Skeletal muscle tissue (tissue), 4 donors: ENCODE results near the gene TCHP. TPM values are rescaled to one million over a fixed set of nuclear protein-coding genes. Genes with fewer than 3 reads are reported as not detected.
"Not testable (repeated sequence)": the region's sequence is repeated elsewhere in the genome, so short reads cannot be mapped to it uniquely, and the experiment has no call there.

Experiments
- H3K27ac ChIP-seq: one replicate; pipeline ENCODE4 v1.7.0; 2013; ENCODE audit warnings: mild to moderate bottlenecking, low read depth, low read length, inconsistent platforms
- H3K27me3 ChIP-seq, 3 donors: one replicate each; pipeline ENCODE4 v1.7.0; 2013; ENCODE audit warnings: low read length in 3 of 3; ENCODE audit not compliant: control insufficient read depth in 3 of 3, insufficient read depth in 3 of 3
- H3K36me3 ChIP-seq, 3 donors: one replicate each; pipeline ENCODE4 v1.7.0; 2013; ENCODE audit warnings: low read length in 3 of 3; ENCODE audit not compliant: control insufficient read depth in 3 of 3, insufficient read depth in 3 of 3
- H3K4me1 ChIP-seq, 3 donors: one replicate each; pipeline ENCODE4 v1.7.0; 2013; ENCODE audit warnings: low read length in 3 of 3, mild to moderate bottlenecking in 3 of 3; ENCODE audit not compliant: control insufficient read depth in 3 of 3, insufficient read depth in 3 of 3
- H3K4me3 ChIP-seq, 3 donors: one replicate each; pipeline ENCODE4 v1.7.0; 2013; ENCODE audit warnings: low read length in 3 of 3
- H3K9ac ChIP-seq, 3 donors: one replicate each; pipeline ENCODE4 v1.7.0; 2013; ENCODE audit warnings: low read length in 3 of 3, mild to moderate bottlenecking in 3 of 3, moderate library complexity in 2 of 3, low read depth in 1 of 3
- H3K9me3 ChIP-seq, 3 donors: one replicate each; pipeline ENCODE4 v1.7.0; 2013; ENCODE audit warnings: low read length in 3 of 3; ENCODE audit not compliant: control insufficient read depth in 3 of 3
- total RNA-seq: library from RNA; depleted of rRNA; stranded (reverse); fragments of >200 nt; gene quantifications from one replicate; pipeline ENCODE4 v1.2.3, GENCODE V29; 2014
- donor health status: Osteomylitis.

TCHP gene
- total RNA-seq, result 3.7 TPM

GRCh38 chr12:109899783-109900751 lies at the start of gene TCHP:
Gene TCHP (plus strand): TSS chr12:109900274. CDS start chr12:109903027, 2,753 bp downstream.
- peak within 1 kb of the TSS; percentile 89 to 97 (median 92) for H3K4me3 ChIP-seq
- no peaks in the 10 kb centered on the region for H3K27me3 ChIP-seq
- H3K27ac ChIP-seq, result peak within 1 kb of the TSS; percentile 77
- H3K36me3 ChIP-seq, result peaks cover 21 to 23% (median 22%) of the 10 kb centered on the region in 3 donors
- peaks cover 14 to 24% (median 17%) of the 10 kb centered on the region in 3 donors for H3K4me1 ChIP-seq
- no peaks in the 10 kb centered on the region for H3K9me3 ChIP-seq
- peak within 1 kb of the TSS; percentile 87 to 91 (median 88) for H3K9ac ChIP-seq

DNA sequence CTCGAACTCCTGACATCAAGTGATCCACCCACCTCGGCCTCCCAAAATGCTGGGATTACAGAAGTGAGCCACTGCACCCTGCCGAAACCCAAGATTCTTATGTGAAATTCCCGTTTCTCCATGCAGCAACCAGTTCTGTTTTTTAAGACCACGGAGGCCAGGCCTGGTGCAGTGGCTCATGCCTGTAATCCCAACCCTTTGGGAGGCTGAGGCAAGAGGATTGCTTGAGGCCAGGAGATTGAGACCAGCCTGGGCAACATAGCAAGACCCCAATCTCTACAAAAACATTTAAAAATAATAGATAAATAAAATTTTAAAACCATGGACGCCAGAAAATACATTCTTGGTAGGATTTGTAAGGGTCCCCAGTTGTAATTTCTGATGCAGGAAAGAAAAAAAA lies 49.6 kb upstream of the TCHP start:
- H3K36me3 ChIP-seq, result peaks cover 14 to 18% (median 17%) of the 10 kb centered on the region in 3 donors
- H3K4me1 ChIP-seq, H3K9ac ChIP-seq, H3K27ac ChIP-seq, H3K9me3 ChIP-seq, H3K4me3 ChIP-seq, H3K27me3 ChIP-seq: not testable (repeated sequence)

GRCh38 chr12:109855377-109855776 lies 44.7 kb upstream of the TCHP start:
- no peaks in the 10 kb centered on the region for H3K4me1 ChIP-seq
- no peak overlapping the region for H3K27ac ChIP-seq
- H3K36me3 ChIP-seq, result peaks cover 37 to 46% (median 39%) of the 10 kb centered on the region in 3 donors
- H3K9ac ChIP-seq, result no peak overlapping the region
- no peaks in the 10 kb centered on the region for H3K9me3 ChIP-seq
- H3K27me3 ChIP-seq, result no peaks in the 10 kb centered on the region
- H3K4me3 ChIP-seq, result no peak overlapping the region

GRCh38 chr12:109857715-109858114 lies 42.4 kb upstream of the TCHP start:
- Histone ChIP-seq H3K4me1 (no peaks in the 10 kb centered on the region), H3K27me3 (no peaks in the 10 kb centered on the region), H3K4me3 (no peak overlapping the region), H3K9ac (no peak overlapping the region), H3K9me3 (no peaks in the 10 kb centered on the region), H3K36me3 (peaks cover 32 to 44% (median 35%) of the 10 kb centered on the region in 3 donors), H3K27ac (no peak overlapping the region)

- Histone ChIP-seq H3K4me3 (no peak overlapping the region), H3K9ac (no peak overlapping the region), H3K36me3 (peaks cover 30 to 41% (median 35%) of the 10 kb centered on the region in 3 donors), H3K9me3 (no peaks in the 10 kb centered on the region), H3K27me3 (no peaks in the 10 kb centered on the region), H3K27ac (no peak overlapping the region), H3K4me1 (no peaks in the 10 kb centered on the region)
Observed at GRCh38 chr12:109858764-109859163, 41.3 kb upstream of the TCHP start.

GRCh38 chr12:109860977-109861376 lies 39.1 kb upstream of the TCHP start:
- Histone ChIP-seq H3K4me3 (no peak overlapping the region), H3K27me3 (no peaks in the 10 kb centered on the region), H3K27ac (no peak overlapping the region), H3K9ac (no peak overlapping the region), H3K36me3 (peaks cover 15 to 26% (median 22%) of the 10 kb centered on the region in 3 donors), H3K9me3 (no peaks in the 10 kb centered on the region), H3K4me1 (peaks cover 0 to 5% (median 0%) of the 10 kb centered on the region in 3 donors)

- Histone ChIP-seq H3K4me3 (no peak overlapping the region), H3K27ac (no peak overlapping the region), H3K36me3 (peaks cover 14 to 19% (median 19%) of the 10 kb centered on the region in 3 donors), H3K4me1 (peaks cover 0 to 5% (median 0%) of the 10 kb centered on the region in 3 donors), H3K9ac (no peak overlapping the region), H3K27me3 (no peaks in the 10 kb centered on the region), H3K9me3 (no peaks in the 10 kb centered on the region)
Observed at GRCh38 chr12:109861689-109862314, 38.3 kb upstream of the TCHP start.

- not testable (repeated sequence) for H3K9ac ChIP-seq, H3K4me1 ChIP-seq, H3K27me3 ChIP-seq, H3K27ac ChIP-seq, H3K4me3 ChIP-seq, H3K9me3 ChIP-seq
- H3K36me3 ChIP-seq, result peaks cover 8 to 13% (median 12%) of the 10 kb centered on the region in 3 donors
Observed at GRCh38 chr12:109862491-109862890, 37.6 kb upstream of the TCHP start.

GRCh38 chr12:109863847-109864712 lies 36.0 kb upstream of the TCHP start:
- Histone ChIP-seq H3K4me3 (no peak overlapping the region), H3K9me3 (no peaks in the 10 kb centered on the region), H3K27me3 (no peaks in the 10 kb centered on the region), H3K9ac (no peak overlapping the region), H3K27ac (no peak overlapping the region), H3K4me1 (peaks cover 0 to 5% (median 0%) of the 10 kb centered on the region in 3 donors), H3K36me3 (peaks cover 0 to 2% (median 0%) of the 10 kb centered on the region in 3 donors)
